Endothelial cell of umbilical vein (primary cell): ENCODE results near the gene RNF169. TPM values are rescaled to one million over a fixed set of nuclear protein-coding genes. Genes with fewer than 3 reads are reported as not detected.

Experiments
- BruUV-seq: library from RNA; stranded (reverse); fragments of 400-500 nt; replicated peaks from 2 replicates; lab custom pipeline; 2021; lab: Mats Ljungman, UMichigan
- CTCF ChIA-PET: fragments of 300-600, 350-600 bp; sonication (Branson Sonifier 250); formaldehyde crosslinking; loops from one replicate; lab custom pipeline; 2021; ENCODE audit warnings: antibody characterized with exemption, inconsistent platforms; lab: Charles Lee
- POLR2A ChIA-PET: fragments of 300-600, 350-600 bp; sonication (Branson Sonifier 250); formaldehyde crosslinking; loops from one replicate; lab custom pipeline; 2021; ENCODE audit warnings: antibody characterized with exemption, inconsistent platforms; lab: Charles Lee
- DNase-seq: peaks from one replicate; pipeline ENCODE4 v3.0.0-alpha.2; 2011; ENCODE audit warnings: low read depth, low spot score
- FAIRE-seq: peaks from 2 replicates; lab custom pipeline; 2011; peaks lifted over from hg19 to GRCh38; lab: Jason Lieb, UNC
- H2AFZ ChIP-seq: 2 replicates; pipeline ENCODE4 v1.6.0; 2012; ENCODE audit warnings: low read depth, low read length, control low read depth, inconsistent platforms
- H3K27ac ChIP-seq: 2 replicates; pipeline ENCODE4 v1.5.1; 2011; ENCODE audit warnings: low read depth, mild to moderate bottlenecking, control low read depth, low read length, moderate library complexity; ENCODE audit not compliant: insufficient read depth
- H3K27me3 ChIP-seq, 2 experiments: 2 replicates each; pipeline versions ENCODE4 v1.6.0 to v1.6.1; 2011; ENCODE audit warnings: low read length in 2 of 2, mixed read lengths in 1 of 2; ENCODE audit not compliant: control insufficient read depth in 2 of 2, insufficient read depth in 2 of 2
- H3K36me3 ChIP-seq, 2 experiments: 2 replicates in 1 of 2; 3 replicates in 1 of 2; pipeline ENCODE4 v1.5.1; 2011; ENCODE audit warnings: low read length in 2 of 2, mild to moderate bottlenecking in 1 of 2, moderate library complexity in 1 of 2; ENCODE audit not compliant: control insufficient read depth in 2 of 2, insufficient read depth in 2 of 2; ENCODE audit errors: extremely low read depth in 1 of 2
- H3K4me1 ChIP-seq: 3 replicates; pipeline ENCODE4 v1.5.1; 2011; ENCODE audit warnings: mild to moderate bottlenecking, low read length; ENCODE audit not compliant: control insufficient read depth, insufficient read depth; ENCODE audit errors: extremely low read depth
- H3K4me2 ChIP-seq: 2 replicates; pipeline ENCODE4 v1.6.1; 2011; ENCODE audit warnings: low read length, control low read depth, mixed read lengths; ENCODE audit not compliant: insufficient read depth
- H3K4me3 ChIP-seq, 3 experiments: fragments of 200-600 bp in 1 of 3; sonication (generic), shearing (Covaris generic) in 1 of 3; replicated peaks in 1 of 3; 2 replicates each; pipeline ENCODE4 v1.5.1; 2011 to 2016; ENCODE audit warnings: control low read depth in 3 of 3, low read length in 3 of 3, mild to moderate bottlenecking in 2 of 3, inconsistent platforms in 1 of 3, low read depth in 1 of 3, moderate library complexity in 1 of 3; ENCODE audit not compliant: insufficient read depth in 1 of 3
- H3K79me2 ChIP-seq: 2 replicates; pipeline ENCODE4 v1.6.0; 2012; ENCODE audit warnings: low read length, inconsistent platforms; ENCODE audit not compliant: control insufficient read depth, insufficient read depth
- H3K9ac ChIP-seq: replicated peaks from 2 replicates; pipeline ENCODE3; 2011; ENCODE audit warnings: low read length, control low read depth; ENCODE audit not compliant: insufficient read depth; ENCODE audit errors: extremely low read depth
- H3K9me1 ChIP-seq: replicated peaks from 3 replicates; pipeline ENCODE4 v1.6.0; 2011; ENCODE audit warnings: mild to moderate bottlenecking, low read length; ENCODE audit not compliant: control insufficient read depth, insufficient read depth; ENCODE audit errors: extremely low read depth
- H3K9me3 ChIP-seq: replicated peaks from 2 replicates; pipeline ENCODE4 v1.5.1; 2012; ENCODE audit warnings: low read length, inconsistent platforms; ENCODE audit not compliant: control insufficient read depth, insufficient read depth
- H4K20me1 ChIP-seq: replicated peaks from 2 replicates; pipeline ENCODE3; 2011; ENCODE audit warnings: mild to moderate bottlenecking, low read length; ENCODE audit not compliant: control insufficient read depth, insufficient read depth; ENCODE audit errors: extremely low read depth
- EZH2 ChIP-seq: IDR thresholded peaks from 2 replicates; pipeline ENCODE4 v1.6.1; 2012; ENCODE audit warnings: borderline replicate concordance, low read depth, mild to moderate bottlenecking, moderate library complexity, low read length, inconsistent platforms; ENCODE audit not compliant: severe bottlenecking
- FOS ChIP-seq: IDR thresholded peaks from 2 replicates; pipeline ENCODE4 v1.6.1; 2011; ENCODE audit warnings: mild to moderate bottlenecking, low read length, moderate library complexity, borderline replicate concordance; ENCODE audit not compliant: insufficient read depth
- GATA2 ChIP-seq: IDR thresholded peaks from 2 replicates; pipeline ENCODE4 v1.7.0; 2011; ENCODE audit warnings: low read depth, mild to moderate bottlenecking, moderate library complexity, mixed read lengths, low read length; ENCODE audit not compliant: insufficient read length, insufficient read depth
- JUN ChIP-seq: IDR thresholded peaks from 2 replicates; pipeline ENCODE4 v1.6.1; 2011; ENCODE audit warnings: borderline replicate concordance, low read depth; ENCODE audit not compliant: insufficient read length, insufficient read depth
- MAX ChIP-seq: IDR thresholded peaks from 2 replicates; pipeline ENCODE4 v1.6.1; 2011; ENCODE audit not compliant: insufficient read depth, insufficient read length
- MYC ChIP-seq: IDR thresholded peaks from one replicate; pipeline ENCODE4 v1.6.1; 2011; ENCODE audit warnings: mild to moderate bottlenecking, low read depth, low read length
- POLR2A ChIP-seq: IDR thresholded peaks from 2 replicates; pipeline ENCODE4 v1.6.1; 2012; ENCODE audit warnings: low read depth, mild to moderate bottlenecking, control low read depth, low read length
- POLR2AphosphoS5 ChIP-seq: IDR thresholded peaks from 2 replicates; pipeline ENCODE4 v1.6.1; 2012; ENCODE audit warnings: low read depth, mild to moderate bottlenecking, control low read depth, low read length, moderate library complexity; ENCODE audit not compliant: insufficient read depth
- dilution Hi-C: fragments of 300-500 bp; cut with MboI; formaldehyde crosslinking; loops from one replicate; pipeline ENCODE4 v1.15.0; 2019; ENCODE audit warnings: low sequenced_read_pairs; ENCODE audit not compliant: extremely low pct_ligation_motif_present
- intact Hi-C: fragments of 100-400 bp; cut with micrococcal nuclease; formaldehyde crosslinking; loops from one replicate; pipeline ENCODE4 v1.10.0; 2022
- polyA plus RNA-seq, 4 experiments: library from polyadenylated mRNA; depleted of rRNA in 3 of 4; stranded (reverse) in 3 of 4; unstranded in 1 of 4; fragments of >200 nt; gene quantifications; 2 replicates each; pipeline versions ENCODE4 v1.2.1 to v1.2.3, GENCODE V29; 2011 to 2012; ENCODE audit warnings: missing spikeins in 1 of 4
- total RNA-seq: library from RNA; stranded (reverse); gene quantifications from 2 replicates; pipeline ENCODE4 v1.2.3, GENCODE V29; 2021
- TF ChIP-seq, protein P1 (sequence below), 2 donors: IDR thresholded peaks; 1 replicate in 1 of 2; 2 replicates in 1 of 2; pipeline ENCODE4 v1.5.1; 2011; ENCODE audit warnings: low read length in 2 of 2, mild to moderate bottlenecking in 2 of 2, moderate library complexity in 2 of 2, control low read depth in 1 of 2, inconsistent platforms in 1 of 2, low read depth in 1 of 2; ENCODE audit not compliant: insufficient read depth in 1 of 2; ENCODE audit errors: extremely low read depth in 1 of 2

The RNF169 gene
- total and polyA plus RNA-seq, 2 donors (not counting 3 experiments of a cell fraction or from before 2014, with no cell fraction given): 5.8 to 21.3 TPM

- ChIA-PET CTCF (interaction anchor here (1.5 to 4.1 kb wide), 3 partner anchors 18 to 20 kb away, joined by 3 to 23 read pairs (median 7); no protein-coding TSS in a partner anchor), POLR2A (no interaction called here)
- no peak for TF ChIP-seq JUN
- no peak for TF ChIP-seq POLR2AphosphoS5
- no peak for TF ChIP-seq EZH2
- TF ChIP-seq GATA2: no peak
- no peak for TF ChIP-seq MAX
- TF ChIP-seq, protein P1, sequence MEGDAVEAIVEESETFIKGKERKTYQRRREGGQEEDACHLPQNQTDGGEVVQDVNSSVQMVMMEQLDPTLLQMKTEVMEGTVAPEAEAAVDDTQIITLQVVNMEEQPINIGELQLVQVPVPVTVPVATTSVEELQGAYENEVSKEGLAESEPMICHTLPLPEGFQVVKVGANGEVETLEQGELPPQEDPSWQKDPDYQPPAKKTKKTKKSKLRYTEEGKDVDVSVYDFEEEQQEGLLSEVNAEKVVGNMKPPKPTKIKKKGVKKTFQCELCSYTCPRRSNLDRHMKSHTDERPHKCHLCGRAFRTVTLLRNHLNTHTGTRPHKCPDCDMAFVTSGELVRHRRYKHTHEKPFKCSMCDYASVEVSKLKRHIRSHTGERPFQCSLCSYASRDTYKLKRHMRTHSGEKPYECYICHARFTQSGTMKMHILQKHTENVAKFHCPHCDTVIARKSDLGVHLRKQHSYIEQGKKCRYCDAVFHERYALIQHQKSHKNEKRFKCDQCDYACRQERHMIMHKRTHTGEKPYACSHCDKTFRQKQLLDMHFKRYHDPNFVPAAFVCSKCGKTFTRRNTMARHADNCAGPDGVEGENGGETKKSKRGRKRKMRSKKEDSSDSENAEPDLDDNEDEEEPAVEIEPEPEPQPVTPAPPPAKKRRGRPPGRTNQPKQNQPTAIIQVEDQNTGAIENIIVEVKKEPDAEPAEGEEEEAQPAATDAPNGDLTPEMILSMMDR (IDR thresholded peaks at IDR 0.05; ENCODE audit: extremely low read depth in 1 of 2, insufficient read depth in 1 of 2, low read depth in 1 of 2, low read length in 2 of 2): no peak
- no peak for TF ChIP-seq POLR2A
- no peak for TF ChIP-seq FOS
- no peak for TF ChIP-seq MYC
Measured at GRCh38 chr11:74721479-74721835, 27.2 kb upstream of the RNF169 start.

More at GRCh38 chr11:74721479-74721835, 27.2 kb upstream of the RNF169 start:
- intact Hi-C loops: no loop called here
- Histone ChIP-seq H3K36me3 (no peaks in the 10 kb centered on the region), H3K79me2 (no peaks in the 10 kb centered on the region), H3K4me2 (no peak overlapping the region), H3K4me3 (no peak overlapping the region), H3K9me1 (no peaks in the 10 kb centered on the region), H3K27me3 (peaks cover 29 to 37% of the 10 kb centered on the region in 2 experiments), H2AFZ (no peak overlapping the region), H4K20me1 (no peaks in the 10 kb centered on the region), H3K9ac (no peak overlapping the region), H3K4me1 (no peaks in the 10 kb centered on the region), H3K9me3 (no peaks in the 10 kb centered on the region), H3K27ac (no peak overlapping the region)
- DNase-seq: no peak
- BruUV-seq: no TSS peak
- dilution Hi-C loops: loop anchor here (25.0 kb wide), 1 partner anchor 141 kb away; no protein-coding TSS in a partner anchor
- no peak for FAIRE-seq
